Vagina (tissue), 2 donors: Measurements from ENCODE around the gene XPO5.
"Not testable (repeated sequence)": the region's sequence is repeated elsewhere in the genome, so short reads cannot be mapped to it uniquely, and the experiment has no call there.

ENCODE experiments used
- CTCF ChIP-seq, 3 experiments: fragments of 450-650 bp in 2 of 3; fragments of 200-600 bp in 1 of 3; sonication (generic) in 1 of 3; IDR thresholded peaks; one replicate each; pipeline ENCODE4 v1.5.1; 2017 to 2019; ENCODE audit warnings: antibody characterized with exemption in 3 of 3, mild to moderate bottlenecking in 2 of 3, moderate library complexity in 2 of 3
- POLR2AphosphoS5 ChIP-seq, 2 donors: sonication (generic); formaldehyde crosslinking; IDR thresholded peaks; one replicate each; pipeline ENCODE4 v1.9.0; 2017; ENCODE audit warnings: antibody characterized with exemption in 2 of 2, mild to moderate bottlenecking in 2 of 2, low read depth in 1 of 2; ENCODE audit not compliant: insufficient read depth in 1 of 2

- not testable (repeated sequence) for TF ChIP-seq CTCF (IDR thresholded peaks at IDR 0.05); POLR2AphosphoS5 (IDR thresholded peaks at IDR 0.05; ENCODE audit: insufficient read depth in 1 of 2, low read depth in 1 of 2)
Observed at GRCh38 chr6:43539409-43539808, 36.4 kb downstream of the XPO5 start.
